ENCODE results near the gene CLDN20. TPM values are rescaled to one million over a fixed set of nuclear protein-coding genes. Genes with fewer than 3 reads are reported as not detected.

Gene CLDN20
- total and polyA plus RNA-seq, 7 donors = not detected

- Histone ChIP-seq H3K4me3 (no peak overlapping the region), H3K27me3 (no peaks in the 10 kb centered on the region), H3K4me1 (peaks cover 0 to 37% (median 33%) of the 10 kb centered on the region in 4 donors), H3K9me3 (no peaks in the 10 kb centered on the region), H3K36me3 (peaks cover 0 to 8% (median 0%) of the 10 kb centered on the region in 4 donors), H3K27ac (no peak overlapping the region)
- WGBS, 2 donors = 97% methylated on average over 5 of the region's 5 CpGs
- intact Hi-C loops (cut with DNase I) = loop anchor here (5.0 kb wide), 1 partner anchor 34 kb away; the partner anchor contains the start of gene TFB1M
- no peak for DNase-seq
- no peak for TF ChIP-seq POLR2A (IDR thresholded peaks at IDR 0.05)
- no peak for TF ChIP-seq CTCF (IDR thresholded peaks at IDR 0.05)
- TF ChIP-seq POLR2AphosphoS5 (IDR thresholded peaks at IDR 0.05) = no peak
- no peak for TF ChIP-seq EP300 (IDR thresholded peaks at IDR 0.05)
Observed at GRCh38 chr6:155278319-155279049, 14.7 kb downstream of the CLDN20 start.

- H3K4me3 ChIP-seq = no peak overlapping the region
- no peaks in the 10 kb centered on the region for H3K4me1 ChIP-seq
- peaks cover 0 to 32% (median 3%) of the 10 kb centered on the region in 4 donors for H3K36me3 ChIP-seq
- peaks cover 0 to 4% (median 0%) of the 10 kb centered on the region in 4 donors for H3K9me3 ChIP-seq
- TF ChIP-seq POLR2AphosphoS5 (IDR thresholded peaks at IDR 0.05) (no peak), CTCF (IDR thresholded peaks at IDR 0.05) (no peak), POLR2A (IDR thresholded peaks at IDR 0.05) (no peak), EP300 (IDR thresholded peaks at IDR 0.05) (no peak)
- no peaks in the 10 kb centered on the region for H3K27me3 ChIP-seq
- intact Hi-C loops (cut with DNase I) = no loop called here
- H3K27ac ChIP-seq = no peak overlapping the region
- WGBS, 2 donors = 93 to 95% methylated on average over 4 of the region's 4 CpGs
- DNase-seq = no peak
Observed at GRCh38 chr6:155284775-155285174, 21.0 kb downstream of the CLDN20 start.

- Histone ChIP-seq H3K9me3 (peaks cover 0 to 4% (median 0%) of the 10 kb centered on the region in 4 donors), H3K27me3 (no peaks in the 10 kb centered on the region), H3K27ac (no peak overlapping the region), H3K4me1 (no peaks in the 10 kb centered on the region), H3K4me3 (no peak overlapping the region), H3K36me3 (peaks cover 0 to 29% (median 6%) of the 10 kb centered on the region in 4 donors)
- intact Hi-C loops (cut with DNase I) = no loop called here
- WGBS, 2 donors = 85 to 93% methylated on average over 2 of the region's 2 CpGs
- no peak for DNase-seq
- TF ChIP-seq POLR2AphosphoS5 (IDR thresholded peaks at IDR 0.05) = no peak
- TF ChIP-seq EP300 (IDR thresholded peaks at IDR 0.05) = no peak
- no peak for TF ChIP-seq CTCF (IDR thresholded peaks at IDR 0.05)
- no peak for TF ChIP-seq POLR2A (IDR thresholded peaks at IDR 0.05)
Observed at GRCh38 chr6:155287762-155288161, 23.9 kb downstream of the CLDN20 start.

GRCh38 chr6:155290491-155290890 lies 26.7 kb downstream of the CLDN20 start:
- DNase-seq = no peak
- Histone ChIP-seq H3K9me3 (no peaks in the 10 kb centered on the region), H3K27me3 (no peaks in the 10 kb centered on the region), H3K4me1 (no peaks in the 10 kb centered on the region), H3K4me3 (no peak overlapping the region), H3K36me3 (peaks cover 0 to 31% (median 5%) of the 10 kb centered on the region in 4 donors), H3K27ac (no peak overlapping the region)
- no peak for TF ChIP-seq POLR2AphosphoS5 (IDR thresholded peaks at IDR 0.05)
- WGBS, 2 donors = 98% methylated on average over 5 of the region's 5 CpGs
- intact Hi-C loops (cut with DNase I) = no loop called here

- TF ChIP-seq POLR2A (IDR thresholded peaks at IDR 0.05) (no peak), EP300 (IDR thresholded peaks at IDR 0.05) (no peak), CTCF (IDR thresholded peaks at IDR 0.05) (no peak), POLR2AphosphoS5 (IDR thresholded peaks at IDR 0.05) (no peak)
- intact Hi-C loops (cut with DNase I) = no loop called here
- Histone ChIP-seq H3K27ac (no peak overlapping the region), H3K9me3 (no peaks in the 10 kb centered on the region), H3K4me3 (no peak overlapping the region), H3K36me3 (peaks cover 0 to 39% (median 5%) of the 10 kb centered on the region in 4 donors), H3K27me3 (no peaks in the 10 kb centered on the region), H3K4me1 (no peaks in the 10 kb centered on the region)
- no peak for DNase-seq
- WGBS, 2 donors = 48 to 79% methylated on average over 3 of the region's 3 CpGs
Observed at GRCh38 chr6:155291291-155291690, 27.5 kb downstream of the CLDN20 start.
